Measurements from ENCODE around the gene PGAP2.
A peak's percentile ranks its signal among the peaks of the same experiment; 100 is the strongest.
"Not testable (repeated sequence)": the region's sequence is repeated elsewhere in the genome, so short reads cannot be mapped to it uniquely, and the experiment has no call there.

The PGAP2 gene

GRCh38 chr11:3807909-3808860, at the start of gene PGAP2:
TSS of gene PGAP2 (plus strand) at chr11:3808560. CDS start at chr11:3811260, 2,700 bp downstream.
- no peak for DNase-seq

- no peak for DNase-seq
Observed at GRCh38 chr11:3764266-3764665, 44.1 kb upstream of the PGAP2 start.

- DNase-seq: not testable (repeated sequence)
Observed at GRCh38 chr11:3766836-3767235, 41.5 kb upstream of the PGAP2 start.

- DNase-seq: no peak
Observed at GRCh38 chr11:3767536-3767935, 40.8 kb upstream of the PGAP2 start.

GRCh38 chr11:3773180-3773579, 35.2 kb upstream of the PGAP2 start:
- DNase-seq: no peak

- DNase-seq: no peak
Observed at GRCh38 chr11:3775736-3776406, 32.5 kb upstream of the PGAP2 start.

- no peak for DNase-seq
Observed at GRCh38 chr11:3781423-3781822, 26.9 kb upstream of the PGAP2 start.

- no peak for DNase-seq
Observed at GRCh38 chr11:3782963-3783362, 25.4 kb upstream of the PGAP2 start.

- DNase-seq: no peak
Observed at GRCh38 chr11:3783611-3784010, 24.7 kb upstream of the PGAP2 start.

GRCh38 chr11:3786781-3787428, 21.5 kb upstream of the PGAP2 start:
- no peak for DNase-seq

GRCh38 chr11:3794387-3794786, 14.0 kb upstream of the PGAP2 start:
- not testable (repeated sequence) for DNase-seq

- DNase-seq: no peak
Observed at GRCh38 chr11:3795131-3796001, 13.0 kb upstream of the PGAP2 start.

- DNase-seq: no peak
Observed at GRCh38 chr11:3796002-3796311, 12.4 kb upstream of the PGAP2 start.

- no peak for DNase-seq
Observed at GRCh38 chr11:3796346-3796745, 12.0 kb upstream of the PGAP2 start.

- DNase-seq: no peak
Observed at GRCh38 chr11:3796801-3797328, 11.5 kb upstream of the PGAP2 start.

GRCh38 chr11:3797329-3798090, 10.8 kb upstream of the PGAP2 start, which contains the start of gene NUP98:
TSS of gene NUP98 (minus strand) at chr11:3797554. CDS start at chr11:3782117, 15,437 bp downstream.
- peak; percentile 92 for DNase-seq

- DNase-seq: no peak
Observed at GRCh38 chr11:3799143-3799542, 9.2 kb upstream of the PGAP2 start.

GRCh38 chr11:3799873-3800272, 8.5 kb upstream of the PGAP2 start:
- DNase-seq: no peak

- no peak for DNase-seq
Observed at GRCh38 chr11:3802011-3802790, 6.2 kb upstream of the PGAP2 start.

- no peak for DNase-seq
Observed at GRCh38 chr11:3803726-3804495, 4.4 kb upstream of the PGAP2 start.

Measured in cortex of kidney (tissue), 1 donor.